ENCODE results near the gene LPO. TPM values are rescaled to one million over a fixed set of nuclear protein-coding genes. Genes with fewer than 3 reads are reported as not detected.

Gene LPO
- total RNA-seq, 2 donors from 2014 or later: not detected

DNA sequence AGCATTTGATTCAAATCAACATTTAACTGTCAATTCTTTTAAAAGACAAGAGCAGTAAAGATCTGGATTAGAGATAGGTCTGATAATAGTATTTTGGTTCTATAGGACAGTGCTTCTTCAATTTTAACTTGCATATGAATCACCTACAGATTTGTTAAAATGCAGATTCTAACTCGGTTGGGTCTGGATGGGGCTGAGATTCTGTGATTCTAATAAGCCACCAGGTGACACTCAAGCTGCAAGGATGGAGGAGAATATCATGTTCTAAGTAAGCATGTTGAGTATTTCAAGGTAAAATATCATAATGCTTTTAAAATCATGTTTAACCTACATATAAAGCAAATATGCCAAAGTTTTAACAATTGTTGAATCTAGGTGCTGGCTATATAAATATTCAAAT, 74.4 kb downstream of the LPO start:
- Histone ChIP-seq H3K9ac (ENCODE audit: extremely low read depth, low read length, poor library complexity, severe bottlenecking) (no peak overlapping the region), H3K9me3 (ENCODE audit: control insufficient read depth, low read length) (no peaks in the 10 kb centered on the region), H3K4me3 (ENCODE audit: low read length) (no peak overlapping the region), H3K27me3 (ENCODE audit: control insufficient read depth, insufficient read depth, low read length, poor library complexity, severe bottlenecking) (no peaks in the 10 kb centered on the region), H3K36me3 (ENCODE audit: control insufficient read depth, insufficient read depth, low read length) (no peaks in the 10 kb centered on the region), H3K4me1 (ENCODE audit: control insufficient read depth, insufficient read depth, low read length) (no peaks in the 10 kb centered on the region), H3K27ac (ENCODE audit: low read depth, low read length) (no peak overlapping the region)
- no peaks in the 10 kb centered on the region for H3K9me3 Mint-ChIP-seq
- H3K36me3 Mint-ChIP-seq (ENCODE audit: low read depth): peaks cover 4% of the 10 kb centered on the region
- no peak for DNase-seq
- 52% methylated on average over 1 of the region's 1 CpG; no CpG with 5 or more reads in 1 of the 2 experiments for WGBS, 2 experiments (ENCODE audit: insufficient coverage in 1 of 2, insufficient read length in 1 of 2)
- no peaks in the 10 kb centered on the region for H3K4me1 Mint-ChIP-seq
- no peak overlapping the region for H3K27ac Mint-ChIP-seq
- no peak overlapping the region for H3K4me3 Mint-ChIP-seq
- TF ChIP-seq, protein P1, sequence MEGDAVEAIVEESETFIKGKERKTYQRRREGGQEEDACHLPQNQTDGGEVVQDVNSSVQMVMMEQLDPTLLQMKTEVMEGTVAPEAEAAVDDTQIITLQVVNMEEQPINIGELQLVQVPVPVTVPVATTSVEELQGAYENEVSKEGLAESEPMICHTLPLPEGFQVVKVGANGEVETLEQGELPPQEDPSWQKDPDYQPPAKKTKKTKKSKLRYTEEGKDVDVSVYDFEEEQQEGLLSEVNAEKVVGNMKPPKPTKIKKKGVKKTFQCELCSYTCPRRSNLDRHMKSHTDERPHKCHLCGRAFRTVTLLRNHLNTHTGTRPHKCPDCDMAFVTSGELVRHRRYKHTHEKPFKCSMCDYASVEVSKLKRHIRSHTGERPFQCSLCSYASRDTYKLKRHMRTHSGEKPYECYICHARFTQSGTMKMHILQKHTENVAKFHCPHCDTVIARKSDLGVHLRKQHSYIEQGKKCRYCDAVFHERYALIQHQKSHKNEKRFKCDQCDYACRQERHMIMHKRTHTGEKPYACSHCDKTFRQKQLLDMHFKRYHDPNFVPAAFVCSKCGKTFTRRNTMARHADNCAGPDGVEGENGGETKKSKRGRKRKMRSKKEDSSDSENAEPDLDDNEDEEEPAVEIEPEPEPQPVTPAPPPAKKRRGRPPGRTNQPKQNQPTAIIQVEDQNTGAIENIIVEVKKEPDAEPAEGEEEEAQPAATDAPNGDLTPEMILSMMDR (conservative IDR thresholded peaks at IDR 0.05): peak; percentile 12
- H3K27me3 Mint-ChIP-seq (ENCODE audit: insufficient read depth): peaks cover 2% of the 10 kb centered on the region

DNA sequence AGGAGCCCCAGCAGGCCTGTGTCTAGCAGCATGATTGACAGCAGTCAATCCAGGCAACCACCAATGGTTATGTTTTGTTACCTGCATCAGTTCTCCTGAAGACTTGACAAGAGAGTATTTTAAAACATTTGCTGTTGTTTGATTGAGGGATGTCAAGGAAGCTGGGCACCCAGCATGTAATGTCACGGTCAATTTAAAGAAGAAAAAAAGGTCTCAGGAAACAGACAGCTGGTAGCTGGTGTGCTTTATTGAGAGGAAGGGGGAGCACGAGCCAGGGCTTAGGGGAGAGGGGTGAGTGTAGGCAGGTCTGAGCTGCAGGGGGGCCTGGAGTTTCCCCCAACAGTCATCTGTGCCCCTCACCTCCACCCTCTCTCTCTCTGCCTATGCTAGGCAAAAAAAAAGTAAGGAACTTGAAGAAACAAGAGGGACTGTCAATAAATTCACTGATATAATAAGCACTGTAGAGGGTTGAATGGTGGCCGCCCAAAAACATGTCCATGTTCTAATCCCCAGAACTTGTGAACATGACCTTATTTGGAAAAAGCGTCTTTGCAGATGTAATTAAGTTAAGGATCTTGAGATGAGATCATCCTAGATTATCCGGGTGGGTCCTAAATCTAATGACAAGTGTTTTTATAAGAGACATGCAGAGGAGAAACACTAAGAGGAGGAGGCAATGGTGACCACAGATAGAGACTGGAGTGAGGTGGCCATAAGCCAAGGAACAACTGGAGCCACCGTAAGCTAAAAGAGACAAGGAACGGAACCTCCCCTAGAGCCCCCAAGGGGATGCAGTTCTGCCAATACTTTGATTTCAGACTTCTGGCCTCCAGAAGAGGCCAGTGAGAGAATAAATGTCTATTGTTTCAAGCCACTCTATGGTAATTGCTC, 75.7 kb downstream of the LPO start:
- TF ChIP-seq, protein P1 (conservative IDR thresholded peaks at IDR 0.05): no peak

DNA sequence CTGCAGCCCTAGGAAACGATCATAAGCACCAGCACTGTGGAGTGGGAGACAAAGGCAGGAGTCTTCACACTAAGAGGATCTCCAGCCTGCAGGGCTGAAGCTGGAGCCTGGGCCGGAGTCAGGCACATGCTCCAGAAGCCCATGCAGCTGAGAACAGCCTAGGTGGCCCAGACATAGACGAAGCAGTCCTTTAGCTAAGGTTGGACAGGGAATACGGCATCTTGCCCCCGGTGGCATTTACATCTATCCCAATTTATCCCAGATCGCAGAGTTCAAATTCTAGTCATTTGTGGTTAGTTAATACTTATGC, 76.3 kb downstream of the LPO start:
- Mint-ChIP-seq H3K27ac (no peak overlapping the region), H3K4me3 (no peak overlapping the region), H3K36me3 (ENCODE audit: low read depth) (peaks cover 4% of the 10 kb centered on the region), H3K9me3 (no peaks in the 10 kb centered on the region), H3K27me3 (ENCODE audit: insufficient read depth) (peaks cover 2% of the 10 kb centered on the region), H3K4me1 (no peaks in the 10 kb centered on the region)
- Histone ChIP-seq H3K4me3 (ENCODE audit: low read length) (no peak overlapping the region), H3K9me3 (ENCODE audit: control insufficient read depth, low read length) (no peaks in the 10 kb centered on the region), H3K36me3 (ENCODE audit: control insufficient read depth, insufficient read depth, low read length) (no peaks in the 10 kb centered on the region), H3K27me3 (ENCODE audit: control insufficient read depth, insufficient read depth, low read length, poor library complexity, severe bottlenecking) (no peaks in the 10 kb centered on the region), H3K4me1 (ENCODE audit: control insufficient read depth, insufficient read depth, low read length) (no peaks in the 10 kb centered on the region), H3K27ac (ENCODE audit: low read depth, low read length) (no peak overlapping the region), H3K9ac (ENCODE audit: extremely low read depth, low read length, poor library complexity, severe bottlenecking) (no peak overlapping the region)
- TF ChIP-seq, protein P1 (conservative IDR thresholded peaks at IDR 0.05): no peak
- 76 to 94% methylated on average over 3 to 6 of the region's 6 CpGs for WGBS, 2 experiments (ENCODE audit: insufficient coverage in 1 of 2, insufficient read length in 1 of 2)
- DNase-seq: no peak

More for the DNA sequence above, 75.7 kb downstream of the LPO start:
- Histone ChIP-seq H3K9ac (ENCODE audit: extremely low read depth, low read length, poor library complexity, severe bottlenecking) (no peak overlapping the region), H3K27ac (ENCODE audit: low read depth, low read length) (no peak overlapping the region), H3K36me3 (ENCODE audit: control insufficient read depth, insufficient read depth, low read length) (no peaks in the 10 kb centered on the region), H3K27me3 (ENCODE audit: control insufficient read depth, insufficient read depth, low read length, poor library complexity, severe bottlenecking) (no peaks in the 10 kb centered on the region), H3K4me1 (ENCODE audit: control insufficient read depth, insufficient read depth, low read length) (no peaks in the 10 kb centered on the region), H3K4me3 (ENCODE audit: low read length) (no peak overlapping the region), H3K9me3 (ENCODE audit: control insufficient read depth, low read length) (no peaks in the 10 kb centered on the region)
- no peak for DNase-seq
- Mint-ChIP-seq H3K27me3 (ENCODE audit: insufficient read depth) (peaks cover 2% of the 10 kb centered on the region), H3K4me1 (no peaks in the 10 kb centered on the region), H3K9me3 (no peaks in the 10 kb centered on the region), H3K36me3 (ENCODE audit: low read depth) (peaks cover 4% of the 10 kb centered on the region), H3K27ac (no peak overlapping the region), H3K4me3 (no peak overlapping the region)
- 88 to 91% methylated on average over 6 of the region's 7 CpGs for WGBS, 2 experiments (ENCODE audit: insufficient coverage in 1 of 2, insufficient read length in 1 of 2)

All from endodermal cell (in vitro differentiated cells).